DND-41 (cell line): ENCODE results near the gene TBC1D30.

ENCODE experiments used
- ATAC-seq: fragments of 200-7000 bp; cut with Tn5 transposase; 3 replicates; pipeline ENCODE4 v1.9.1; 2021; ENCODE audit warnings: low read depth; ENCODE audit not compliant: insufficient read depth
- DNase-seq: peaks from one replicate; pipeline ENCODE4 v3.0.0-alpha.2; 2020
- H2AFZ ChIP-seq: 2 replicates; pipeline ENCODE4 v1.6.0; 2012; ENCODE audit warnings: low read depth, low read length
- H3K27ac ChIP-seq: 2 replicates; pipeline ENCODE4 v1.5.1; 2012; ENCODE audit warnings: low read length, inconsistent platforms
- H3K27me3 ChIP-seq: fragments of 200-600 bp; sonication (generic); 2 replicates; pipeline ENCODE4 v1.6.0; 2012; ENCODE audit warnings: low read length, mild to moderate bottlenecking, inconsistent platforms; ENCODE audit not compliant: insufficient read depth, poor library complexity
- H3K36me3 ChIP-seq: 2 replicates; pipeline ENCODE4 v1.5.1; 2012; ENCODE audit warnings: low read length, inconsistent platforms; ENCODE audit not compliant: insufficient read depth
- H3K4me1 ChIP-seq: 2 replicates; pipeline ENCODE4 v1.5.1; 2012; ENCODE audit warnings: mild to moderate bottlenecking, low read length; ENCODE audit not compliant: insufficient read depth
- H3K4me2 ChIP-seq: 2 replicates; pipeline ENCODE4 v1.6.0; 2012; ENCODE audit warnings: mild to moderate bottlenecking, moderate library complexity, low read length, inconsistent platforms; ENCODE audit not compliant: insufficient read depth
- H3K4me3 ChIP-seq, 2 experiments: fragments of 200-600 bp in 1 of 2; shearing (Covaris generic) in 1 of 2; 2 replicates each; pipeline ENCODE4 v1.5.1; 2012 to 2016; ENCODE audit warnings: inconsistent platforms in 2 of 2, low read length in 2 of 2, mild to moderate bottlenecking in 2 of 2, low read depth in 1 of 2, moderate library complexity in 1 of 2
- H3K79me2 ChIP-seq: 2 replicates; pipeline ENCODE4 v1.6.0; 2012; ENCODE audit warnings: low read length, inconsistent platforms; ENCODE audit not compliant: insufficient read depth
- H3K9ac ChIP-seq: 2 replicates; pipeline ENCODE4 v1.6.0; 2012; ENCODE audit warnings: low read depth, mild to moderate bottlenecking, inconsistent platforms, low read length, moderate library complexity
- H3K9me3 ChIP-seq: 2 replicates; pipeline ENCODE4 v1.5.1; 2012; ENCODE audit warnings: low read length, moderate library complexity, mild to moderate bottlenecking, inconsistent platforms; ENCODE audit not compliant: insufficient read depth, severe bottlenecking
- H4K20me1 ChIP-seq: 2 replicates; pipeline ENCODE4 v1.6.0; 2012; ENCODE audit warnings: low read length; ENCODE audit not compliant: insufficient read depth
- EZH2 ChIP-seq: IDR thresholded peaks from 3 replicates; pipeline ENCODE4 v1.6.1; 2012; ENCODE audit warnings: borderline replicate concordance, low read depth, mild to moderate bottlenecking, moderate library complexity, low read length, inconsistent platforms; ENCODE audit not compliant: severe bottlenecking
- TF ChIP-seq, protein P1 (sequence below): IDR thresholded peaks from 2 replicates; pipeline ENCODE4 v1.5.1; 2012; ENCODE audit warnings: borderline replicate concordance, low read length, moderate library complexity, mild to moderate bottlenecking; ENCODE audit not compliant: poor library complexity, severe bottlenecking; ENCODE audit errors: extremely low read depth

The TBC1D30 gene

DNA sequence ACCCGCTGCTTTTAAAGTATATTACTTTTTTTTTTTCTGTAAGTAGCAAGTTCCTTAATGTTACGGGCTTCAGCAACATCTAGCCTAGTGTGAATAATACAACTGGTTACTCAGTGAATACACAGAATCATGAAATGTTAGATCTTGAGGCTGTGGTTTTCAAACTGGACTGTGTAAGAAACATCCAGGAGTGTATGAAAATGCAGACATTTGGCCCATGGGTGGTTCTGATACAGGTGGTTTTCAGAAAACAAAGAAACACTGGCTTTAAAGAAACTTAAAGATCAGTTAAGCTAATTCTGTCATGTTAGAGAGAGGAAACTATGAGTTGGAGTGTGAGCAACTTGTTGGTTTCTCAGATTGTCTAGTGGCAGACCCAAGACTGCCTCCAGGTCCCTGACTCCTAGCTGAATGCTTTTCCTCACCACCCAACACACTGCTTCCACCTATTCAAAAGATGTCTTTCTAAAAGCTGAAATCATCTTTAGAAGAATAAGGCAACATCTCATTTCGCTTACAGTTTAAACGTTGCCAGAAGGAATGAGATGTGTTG is 36.1 kb downstream of the TBC1D30 start:
- Histone ChIP-seq H3K79me2 (no peaks in the 10 kb centered on the region), H3K4me2 (no peak overlapping the region), H3K9ac (no peak overlapping the region), H3K4me1 (no peaks in the 10 kb centered on the region), H3K27ac (no peak overlapping the region), H3K27me3 (peaks cover 6% of the 10 kb centered on the region), H3K4me3 (no peak overlapping the region), H3K9me3 (no peaks in the 10 kb centered on the region), H2AFZ (no peak overlapping the region), H4K20me1 (no peaks in the 10 kb centered on the region), H3K36me3 (no peaks in the 10 kb centered on the region)
- ATAC-seq (no peak), DNase-seq (no peak)
- TF ChIP-seq, protein P1, sequence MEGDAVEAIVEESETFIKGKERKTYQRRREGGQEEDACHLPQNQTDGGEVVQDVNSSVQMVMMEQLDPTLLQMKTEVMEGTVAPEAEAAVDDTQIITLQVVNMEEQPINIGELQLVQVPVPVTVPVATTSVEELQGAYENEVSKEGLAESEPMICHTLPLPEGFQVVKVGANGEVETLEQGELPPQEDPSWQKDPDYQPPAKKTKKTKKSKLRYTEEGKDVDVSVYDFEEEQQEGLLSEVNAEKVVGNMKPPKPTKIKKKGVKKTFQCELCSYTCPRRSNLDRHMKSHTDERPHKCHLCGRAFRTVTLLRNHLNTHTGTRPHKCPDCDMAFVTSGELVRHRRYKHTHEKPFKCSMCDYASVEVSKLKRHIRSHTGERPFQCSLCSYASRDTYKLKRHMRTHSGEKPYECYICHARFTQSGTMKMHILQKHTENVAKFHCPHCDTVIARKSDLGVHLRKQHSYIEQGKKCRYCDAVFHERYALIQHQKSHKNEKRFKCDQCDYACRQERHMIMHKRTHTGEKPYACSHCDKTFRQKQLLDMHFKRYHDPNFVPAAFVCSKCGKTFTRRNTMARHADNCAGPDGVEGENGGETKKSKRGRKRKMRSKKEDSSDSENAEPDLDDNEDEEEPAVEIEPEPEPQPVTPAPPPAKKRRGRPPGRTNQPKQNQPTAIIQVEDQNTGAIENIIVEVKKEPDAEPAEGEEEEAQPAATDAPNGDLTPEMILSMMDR = no peak
- TF ChIP-seq EZH2 = no peak

DNA sequence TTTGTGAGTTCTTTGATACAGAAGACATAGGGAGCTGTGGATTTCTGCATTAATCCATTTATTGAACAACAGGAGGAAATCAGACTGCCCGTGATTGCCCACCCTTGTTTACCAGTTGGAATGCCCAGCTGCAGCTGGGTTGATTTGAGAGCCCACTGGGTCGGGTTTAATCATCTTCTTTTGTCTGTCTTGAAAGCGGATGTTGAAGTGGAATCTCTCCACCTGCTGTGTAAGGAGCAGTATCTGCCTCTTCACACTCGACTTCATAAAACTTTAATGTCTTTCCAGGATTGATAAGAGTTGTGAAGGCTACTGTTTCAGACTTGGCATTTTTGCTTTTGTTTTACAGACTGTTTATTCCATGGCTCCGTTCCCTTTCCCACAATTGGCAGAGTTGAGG is 39.9 kb downstream of the TBC1D30 start:
- no peaks in the 10 kb centered on the region for H3K36me3 ChIP-seq
- no peak overlapping the region for H3K27ac ChIP-seq
- no peak for TF ChIP-seq EZH2
- no peak overlapping the region for H3K4me2 ChIP-seq
- H3K4me1 ChIP-seq = no peaks in the 10 kb centered on the region
- H3K9ac ChIP-seq = no peak overlapping the region
- no peaks in the 10 kb centered on the region for H3K79me2 ChIP-seq
- no peak overlapping the region for H2AFZ ChIP-seq
- H3K9me3 ChIP-seq = no peaks in the 10 kb centered on the region
- DNase-seq = no peak
- H4K20me1 ChIP-seq = no peaks in the 10 kb centered on the region
- H3K4me3 ChIP-seq = no peak overlapping the region
- ATAC-seq = no peak
- H3K27me3 ChIP-seq = peaks cover 9% of the 10 kb centered on the region

DNA sequence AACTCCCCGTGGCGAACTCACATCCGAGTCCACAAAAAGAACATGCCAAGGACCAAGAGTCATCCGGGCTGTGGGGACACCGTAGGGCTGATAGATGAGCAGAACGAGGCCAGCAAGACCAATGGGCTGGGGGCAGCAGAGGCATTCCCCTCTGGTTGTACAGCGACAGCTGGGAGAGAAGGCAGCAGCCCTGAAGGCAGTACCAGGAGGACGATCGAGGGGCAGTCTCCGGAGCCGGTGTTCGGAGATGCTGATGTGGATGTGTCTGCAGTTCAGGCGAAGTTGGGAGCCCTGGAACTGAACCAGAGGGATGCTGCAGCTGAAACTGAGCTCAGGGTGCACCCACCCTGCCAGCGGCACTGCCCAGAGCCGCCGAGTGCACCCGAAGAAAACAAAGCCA is 50.7 kb downstream of the TBC1D30 start:
- ATAC-seq = no peak
- no peak overlapping the region for H3K9ac ChIP-seq
- H3K36me3 ChIP-seq = no peaks in the 10 kb centered on the region
- no peaks in the 10 kb centered on the region for H4K20me1 ChIP-seq
- no peak overlapping the region for H3K27ac ChIP-seq
- TF ChIP-seq EZH2 = no peak
- TF ChIP-seq, protein P1 = no peak
- H3K9me3 ChIP-seq = no peaks in the 10 kb centered on the region
- peaks cover 15% of the 10 kb centered on the region for H3K27me3 ChIP-seq
- no peak overlapping the region for H3K4me2 ChIP-seq
- H3K4me1 ChIP-seq = no peaks in the 10 kb centered on the region
- DNase-seq = no peak
- no peaks in the 10 kb centered on the region for H3K79me2 ChIP-seq
- H3K4me3 ChIP-seq = no peak overlapping the region
- H2AFZ ChIP-seq = no peak overlapping the region

DNA sequence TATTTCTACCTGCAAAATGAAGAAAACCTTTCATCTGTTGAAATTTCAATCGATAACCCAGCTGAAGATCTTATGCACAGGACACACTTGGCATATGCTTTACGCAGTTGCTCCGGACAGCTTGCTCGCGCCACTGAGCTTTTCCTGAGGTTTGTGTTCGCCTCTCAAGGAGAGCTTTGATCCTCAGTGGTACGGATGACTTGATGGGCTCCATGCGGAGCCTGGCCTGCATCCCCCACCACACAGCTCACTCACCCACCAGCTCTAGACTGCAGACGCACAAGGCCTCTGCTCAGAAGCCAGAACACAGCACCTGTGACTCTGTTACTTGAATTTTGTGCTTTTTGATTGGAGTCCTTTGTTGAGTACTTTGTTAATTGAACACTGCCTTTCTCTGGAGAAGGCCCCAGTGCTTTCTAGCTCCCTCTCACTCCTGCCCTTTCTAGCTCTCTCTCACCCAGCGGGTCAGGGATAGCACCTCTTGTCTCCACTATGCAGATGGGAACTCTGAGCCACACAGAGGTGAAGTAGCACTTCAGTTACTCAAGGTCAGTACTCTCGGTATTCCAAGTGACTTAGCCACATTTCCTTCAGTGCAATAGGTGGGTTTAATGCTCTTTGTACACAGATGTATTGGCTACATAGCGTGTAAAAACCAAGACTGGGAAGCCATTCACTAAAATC is 52.1 kb downstream of the TBC1D30 start:
- Histone ChIP-seq H3K9me3 (no peaks in the 10 kb centered on the region), H3K79me2 (no peaks in the 10 kb centered on the region), H3K27me3 (peaks cover 17% of the 10 kb centered on the region), H3K4me1 (no peaks in the 10 kb centered on the region), H3K27ac (no peak overlapping the region), H3K4me3 (no peak overlapping the region), H2AFZ (no peak overlapping the region), H3K9ac (no peak overlapping the region), H4K20me1 (no peaks in the 10 kb centered on the region), H3K36me3 (no peaks in the 10 kb centered on the region), H3K4me2 (no peak overlapping the region)
- ATAC-seq (no peak), DNase-seq (no peak)
- no peak for TF ChIP-seq EZH2
- TF ChIP-seq, protein P1 = no peak
